MCF 10A (cell line): ENCODE results near the gene MIER2. TPM values are rescaled to one million over a fixed set of nuclear protein-coding genes. Genes with fewer than 3 reads are reported as not detected.

ENCODE experiments used
- BruUV-seq: library from RNA; stranded (reverse); fragments of 400-500 nt; replicated peaks from 2 replicates; lab custom pipeline; 2021; lab: Mats Ljungman, UMichigan
- CTCF ChIA-PET: fragments of 300-600 bp; sonication (Branson Sonifier 250); formaldehyde crosslinking; extraction: SDS; loops from one replicate; lab custom pipeline; 2021; ENCODE audit warnings: antibody characterized with exemption, inconsistent platforms; lab: Yijun Ruan, JAX
- POLR2A ChIA-PET: fragments of 300-600, 350-650 bp; sonication (Branson Sonifier 250); formaldehyde crosslinking; extraction: SDS; loops from one replicate; lab custom pipeline; 2020; ENCODE audit warnings: antibody characterized with exemption, inconsistent platforms; lab: Yijun Ruan, JAX
- DNase-seq: peaks from one replicate; pipeline ENCODE4 v3.0.0-alpha.2; 2018; ENCODE audit not compliant: unreplicated experiment
- H3K27ac Mint-ChIP-seq: one replicate; pipeline ENCODE4 v1.8.0; 2022; ENCODE audit warnings: mild to moderate bottlenecking, low read depth, mixed read lengths; ENCODE audit not compliant: unreplicated experiment
- H3K27me3 Mint-ChIP-seq: one replicate; pipeline ENCODE4 v1.8.0; 2022; ENCODE audit warnings: mixed read lengths; ENCODE audit not compliant: insufficient read depth, unreplicated experiment
- H3K36me3 Mint-ChIP-seq: one replicate; pipeline ENCODE4 v1.8.0; 2022; ENCODE audit warnings: mild to moderate bottlenecking, moderate library complexity, mixed read lengths; ENCODE audit not compliant: insufficient read depth, unreplicated experiment
- H3K4me1 Mint-ChIP-seq: one replicate; pipeline ENCODE4 v1.8.0; 2022; ENCODE audit warnings: mixed read lengths; ENCODE audit not compliant: insufficient read depth, unreplicated experiment
- H3K4me3 Mint-ChIP-seq: one replicate; pipeline ENCODE4 v1.8.0; 2022; ENCODE audit warnings: mild to moderate bottlenecking, moderate library complexity, mixed read lengths; ENCODE audit not compliant: unreplicated experiment
- H3K9me3 Mint-ChIP-seq: one replicate; pipeline ENCODE4 v1.8.0; 2022; ENCODE audit warnings: mixed read lengths; ENCODE audit not compliant: unreplicated experiment
- CTCF ChIP-seq: fragments of 200-600 bp; IDR thresholded peaks from one replicate; pipeline ENCODE4 v1.8.0; 2022; ENCODE audit warnings: antibody characterized with exemption, mild to moderate bottlenecking; ENCODE audit not compliant: unreplicated experiment
- intact Hi-C: fragments of 100-400 bp; cut with micrococcal nuclease; formaldehyde crosslinking; loops from 2 replicates; pipeline ENCODE4 v1.14.1; 2022
- total RNA-seq: library from RNA; stranded (reverse); gene quantifications from 2 replicates; pipeline ENCODE4 v1.2.3, GENCODE V29; 2022

MIER2 gene
- total RNA-seq, 1 experiment from 2014 or later = 24.2 TPM

- Mint-ChIP-seq H3K4me3 (peak overlapping the region; percentile 72), H3K36me3 (peaks cover 8% of the 10 kb centered on the region), H3K27ac (peak overlapping the region; percentile 57), H3K4me1 (peaks cover 38% of the 10 kb centered on the region), H3K9me3 (no peaks in the 10 kb centered on the region), H3K27me3 (no peaks in the 10 kb centered on the region)
- POLR2A ChIA-PET = interaction anchor here (0.7 to 1.8 kb wide), 4 partner anchors 144 to 316 kb away, joined by 3 to 8 read pairs (median 4); no protein-coding TSS in a partner anchor
- intact Hi-C loops = loop anchor here (5.0 kb wide), 1 partner anchor 163 kb away; the partner anchor contains the start of gene TPGS1
- no TSS peak for BruUV-seq
- CTCF ChIA-PET = no interaction called here
- TF ChIP-seq CTCF = no peak
- DNase-seq = no peak
These were observed 513 bp downstream of the MIER2 start for GRCh38 chr19:343941-344624.

GRCh38 chr19:343451-343931, 1.1 kb downstream of the MIER2 start:
- DNase-seq = peak; percentile 44
- Mint-ChIP-seq H3K27me3 (no peaks in the 10 kb centered on the region), H3K9me3 (no peaks in the 10 kb centered on the region), H3K4me1 (peaks cover 38% of the 10 kb centered on the region), H3K36me3 (peaks cover 12% of the 10 kb centered on the region), H3K27ac (peak overlapping the region; percentile 57), H3K4me3 (peak overlapping the region; percentile 72)
- ChIA-PET CTCF (interaction anchor here (1.0 kb wide), 1 partner anchor 163 kb away, joined by 6 read pairs; no protein-coding TSS in a partner anchor), POLR2A (interaction anchor here (0.7 to 1.8 kb wide), 7 partner anchors 8 to 317 kb away, joined by 3 to 8 read pairs (median 3); no protein-coding TSS in a partner anchor)
- BruUV-seq = TSS peak; percentile 46
- TF ChIP-seq CTCF = no peak
- intact Hi-C loops = loop anchor here (5.0 kb wide), 1 partner anchor 164 kb away; the partner anchor contains the start of gene TPGS1

- Mint-ChIP-seq H3K9me3 (no peaks in the 10 kb centered on the region), H3K27ac (peak overlapping the region; percentile 57), H3K36me3 (peaks cover 12% of the 10 kb centered on the region), H3K4me1 (peaks cover 38% of the 10 kb centered on the region), H3K4me3 (peak overlapping the region; percentile 72), H3K27me3 (no peaks in the 10 kb centered on the region)
- DNase-seq = peak; percentile 88
- BruUV-seq = no TSS peak
- TF ChIP-seq CTCF = no peak
- intact Hi-C loops = loop anchor here (5.0 kb wide), 1 partner anchor 164 kb away; the partner anchor contains the start of gene TPGS1
- ChIA-PET CTCF (interaction anchor here (1.0 kb wide), 1 partner anchor 164 kb away, joined by 6 read pairs; no protein-coding TSS in a partner anchor), POLR2A (interaction anchor here (0.6 to 1.8 kb wide), 7 partner anchors 8 to 317 kb away, joined by 3 to 8 read pairs (median 3); no protein-coding TSS in a partner anchor)
These were observed 1.7 kb downstream of the MIER2 start for GRCh38 chr19:342801-343421.

GRCh38 chr19:342128-342455, 2.5 kb downstream of the MIER2 start:
- peaks cover 16% of the 10 kb centered on the region for H3K36me3 Mint-ChIP-seq
- no peaks in the 10 kb centered on the region for H3K9me3 Mint-ChIP-seq
- DNase-seq = no peak
- ChIA-PET POLR2A (interaction anchor here (0.6 to 1.8 kb wide), 4 partner anchors 7 to 190 kb away, joined by 3 to 6 read pairs (median 4); no protein-coding TSS in a partner anchor), CTCF (no interaction called here)
- peak overlapping the region; percentile 72 for H3K4me3 Mint-ChIP-seq
- peak overlapping the region; percentile 57 for H3K27ac Mint-ChIP-seq
- H3K4me1 Mint-ChIP-seq = peaks cover 38% of the 10 kb centered on the region
- intact Hi-C loops = loop anchor here (5.0 kb wide), 1 partner anchor 165 kb away; the partner anchor contains the start of gene TPGS1
- no TSS peak for BruUV-seq
- H3K27me3 Mint-ChIP-seq = no peaks in the 10 kb centered on the region
- TF ChIP-seq CTCF = no peak
